Astrocyte (in vitro differentiated cells and primary cell): ENCODE results near the gene CHCHD6.

ENCODE experiments used
- CTCF ChIP-seq: IDR thresholded peaks from 2 replicates; pipeline ENCODE4 v1.5.1; 2011; ENCODE audit warnings: low read depth, mild to moderate bottlenecking, inconsistent platforms, low read length, moderate library complexity; ENCODE audit not compliant: insufficient read depth
- EZH2 ChIP-seq: IDR thresholded peaks from 2 replicates; pipeline ENCODE4 v1.6.1; 2012; ENCODE audit warnings: mild to moderate bottlenecking, low read length, inconsistent platforms; ENCODE audit not compliant: insufficient read depth

DNA sequence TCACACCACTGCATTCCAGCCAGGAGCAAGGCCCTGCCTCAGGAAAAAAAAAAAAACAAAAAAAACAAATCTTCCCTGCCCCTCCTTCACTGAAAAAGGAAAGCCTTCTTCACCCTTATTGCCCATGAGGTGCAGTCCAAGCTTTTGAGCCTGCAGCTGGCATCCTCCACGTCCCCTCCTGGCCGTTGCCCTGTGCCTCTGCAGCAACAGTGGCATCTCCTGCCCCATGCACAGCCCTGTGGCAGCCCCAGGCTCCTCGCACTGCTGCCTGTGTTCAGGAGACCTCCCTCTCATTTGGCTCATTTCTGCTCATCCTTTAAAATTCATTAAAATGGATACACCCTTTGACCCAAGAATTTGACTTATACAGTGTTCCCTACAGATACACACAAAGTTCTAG lies 206.2 kb downstream of the CHCHD6 start:
- TF ChIP-seq CTCF (no peak), EZH2 (no peak)
